Retinal pigment epithelial cell (primary cell): ENCODE measurements around the gene ZNF672.
A peak's percentile ranks its signal among the peaks of the same experiment; 100 is the strongest.

Experiments used
- DNase-seq: peaks from one replicate; pipeline ENCODE4 v3.0.0-alpha.2; 2010; ENCODE audit warnings: low read depth
- H3K4me3 ChIP-seq: 2 replicates; pipeline ENCODE4 v1.5.1; 2011; ENCODE audit warnings: mild to moderate bottlenecking, low read length, control low read depth, moderate library complexity
- CTCF ChIP-seq: conservative IDR thresholded peaks from 2 replicates; pipeline ENCODE4 v1.5.1; 2011; ENCODE audit warnings: low read depth, low read length, control low read depth, inconsistent platforms

The ZNF672 gene

GRCh38 chr1:248838357-248839167 is 538 bp downstream of the ZNF672 start:
- peak overlapping the region; percentile 71 for H3K4me3 ChIP-seq
- TF ChIP-seq CTCF: no peak
- peak; percentile 85 for DNase-seq

GRCh38 chr1:248839168-248839555 is 1.1 kb downstream of the ZNF672 start:
- no peak for TF ChIP-seq CTCF
- no peak for DNase-seq

GRCh38 chr1:248840946-248841345 is 2.9 kb downstream of the ZNF672 start:
- no peak overlapping the region for H3K4me3 ChIP-seq
- TF ChIP-seq CTCF: no peak
- DNase-seq: no peak

More at GRCh38 chr1:248839168-248839555, 1.1 kb downstream of the ZNF672 start:
- H3K4me3 ChIP-seq: peak overlapping the region; percentile 71

GRCh38 chr1:248841702-248842395 is 3.8 kb downstream of the ZNF672 start:
- no peak overlapping the region for H3K4me3 ChIP-seq
- peak; percentile 65 for TF ChIP-seq CTCF
- no peak for DNase-seq

GRCh38 chr1:248842781-248843331 is 4.8 kb downstream of the ZNF672 start:
- TF ChIP-seq CTCF: no peak
- no peak for DNase-seq
- H3K4me3 ChIP-seq: no peak overlapping the region

GRCh38 chr1:248843687-248844086 is 5.7 kb downstream of the ZNF672 start:
- no peak for TF ChIP-seq CTCF

GRCh38 chr1:248844526-248844925 is 6.5 kb downstream of the ZNF672 start:
- no peak for DNase-seq
- no peak overlapping the region for H3K4me3 ChIP-seq
- TF ChIP-seq CTCF: no peak

More at GRCh38 chr1:248843687-248844086, 5.7 kb downstream of the ZNF672 start:
- DNase-seq: no peak
- H3K4me3 ChIP-seq: no peak overlapping the region
